RWPE2 (cell line): ENCODE data around the gene R3HDM2.

ENCODE experiments used
- ATAC-seq: fragments of 200-7000 bp; cut with Tn5 transposase; 3 replicates; pipeline ENCODE4 v1.9.1; 2021; ENCODE audit warnings: low read depth
- DNase-seq: peaks from one replicate; pipeline ENCODE4 v3.0.0-alpha.2; 2020; ENCODE audit warnings: low spot score
- H3K27ac ChIP-seq: fragments of 450-650 bp; 2 replicates; pipeline ENCODE4 v1.5.1; 2017; ENCODE audit warnings: mild to moderate bottlenecking; ENCODE audit not compliant: poor library complexity, severe bottlenecking
- H3K27me3 ChIP-seq: fragments of 250-450 bp; sonication (Bioruptor Pico); 2 replicates; pipeline ENCODE4 v1.5.1; 2021; ENCODE audit warnings: mild to moderate bottlenecking, moderate library complexity; ENCODE audit not compliant: insufficient read depth, poor library complexity, severe bottlenecking
- H3K36me3 ChIP-seq: fragments of 250-450 bp; sonication (Bioruptor Pico); 2 replicates; pipeline ENCODE4 v1.5.1; 2020; ENCODE audit warnings: low read depth, mild to moderate bottlenecking, moderate library complexity
- H3K4me1 ChIP-seq: fragments of 250-450 bp; sonication (Bioruptor Pico); 2 replicates; pipeline ENCODE4 v1.5.1; 2021; ENCODE audit warnings: mild to moderate bottlenecking, moderate library complexity; ENCODE audit not compliant: insufficient read depth, poor library complexity, severe bottlenecking
- H3K4me3 ChIP-seq: fragments of 250-450 bp; sonication (Bioruptor Pico); 2 replicates; pipeline ENCODE4 v1.5.1; 2021; ENCODE audit warnings: mild to moderate bottlenecking, moderate library complexity; ENCODE audit not compliant: severe bottlenecking
- H3K9me3 ChIP-seq: fragments of 250-450 bp; sonication (Bioruptor Pico); 2 replicates; pipeline ENCODE4 v1.5.1; 2021; ENCODE audit warnings: mild to moderate bottlenecking, moderate library complexity; ENCODE audit not compliant: severe bottlenecking
- CTCF ChIP-seq: fragments of 450-650 bp; IDR thresholded peaks from one replicate; pipeline ENCODE4 v1.5.1; 2017; ENCODE audit warnings: mild to moderate bottlenecking, moderate library complexity; ENCODE audit not compliant: poor library complexity, severe bottlenecking

Gene R3HDM2

GRCh38 chr12:57208631-57209282, 222.1 kb downstream of the R3HDM2 start:
- Histone ChIP-seq H3K4me3 (no peak overlapping the region), H3K9me3 (no peaks in the 10 kb centered on the region), H3K4me1 (no peaks in the 10 kb centered on the region), H3K36me3 (no peaks in the 10 kb centered on the region), H3K27ac (no peak overlapping the region), H3K27me3 (no peaks in the 10 kb centered on the region)
- no peak for TF ChIP-seq CTCF
- DNase-seq (no peak), ATAC-seq (no peak)

GRCh38 chr12:57207731-57208630, 222.9 kb downstream of the R3HDM2 start:
- Histone ChIP-seq H3K36me3 (0 out of 2 replicates have a peak, but pooled peaks cover under 1% of the 10 kb centered on the region), H3K4me1 (no peaks in the 10 kb centered on the region)
- no peak for ATAC-seq

GRCh38 chr12:57205931-57206330, 224.9 kb downstream of the R3HDM2 start:
- DNase-seq (no peak), ATAC-seq (no peak)
- no peak for TF ChIP-seq CTCF
- Histone ChIP-seq H3K4me3 (no peak overlapping the region), H3K27ac (no peak overlapping the region), H3K36me3 (0 out of 2 replicates have a peak, but pooled peaks cover 4% of the 10 kb centered on the region), H3K27me3 (no peaks in the 10 kb centered on the region), H3K9me3 (no peaks in the 10 kb centered on the region), H3K4me1 (no peaks in the 10 kb centered on the region)

More at GRCh38 chr12:57207731-57208630, 222.9 kb downstream of the R3HDM2 start:
- no peak for DNase-seq
- Histone ChIP-seq H3K27ac (no peak overlapping the region), H3K27me3 (no peaks in the 10 kb centered on the region), H3K9me3 (no peaks in the 10 kb centered on the region), H3K4me3 (no peak overlapping the region)
- TF ChIP-seq CTCF = no peak

- DNase-seq (no peak), ATAC-seq (no peak)
- Histone ChIP-seq H3K27ac (no peak overlapping the region), H3K9me3 (no peaks in the 10 kb centered on the region), H3K4me3 (no peak overlapping the region), H3K36me3 (0 out of 2 replicates have a peak, but pooled peaks cover 4% of the 10 kb centered on the region), H3K27me3 (no peaks in the 10 kb centered on the region), H3K4me1 (no peaks in the 10 kb centered on the region)
- TF ChIP-seq CTCF = no peak
Measured at GRCh38 chr12:57205186-57205585, 225.7 kb downstream of the R3HDM2 start.
